GM03348 (cell line): ENCODE results near the gene DRC7.
"Not testable (repeated sequence)": the region's sequence is repeated elsewhere in the genome, so short reads cannot be mapped to it uniquely, and the experiment has no call there.

Experiments
- DNase-seq: peaks from one replicate; pipeline ENCODE4 v3.0.0; 2012; ENCODE audit warnings: low spot score

DRC7 gene

GRCh38 chr16:57735755-57736418, 41.3 kb downstream of the DRC7 start, which contains the start of gene KATNB1:
Gene KATNB1 (plus strand): TSS chr16:57735770. CDS start chr16:57737244, 1,474 bp downstream.
- DNase-seq: no peak

GRCh38 chr16:57736419-57737351, 42.1 kb downstream of the DRC7 start:
- DNase-seq: peak; percentile 82

- DNase-seq: no peak
Observed at GRCh38 chr16:57738844-57739243, 44.2 kb downstream of the DRC7 start.

- no peak for DNase-seq
Observed at GRCh38 chr16:57739756-57740422, 45.3 kb downstream of the DRC7 start.

- DNase-seq: no peak
Observed at GRCh38 chr16:57740423-57741071, 45.9 kb downstream of the DRC7 start.

GRCh38 chr16:57741660-57742191, 47.1 kb downstream of the DRC7 start:
- no peak for DNase-seq

GRCh38 chr16:57742543-57742942, 47.9 kb downstream of the DRC7 start:
- no peak for DNase-seq

GRCh38 chr16:57743458-57743857, 48.9 kb downstream of the DRC7 start:
- no peak for DNase-seq

- no peak for DNase-seq
Observed at GRCh38 chr16:57743886-57744641, 49.5 kb downstream of the DRC7 start.

GRCh38 chr16:57744642-57744903, 50.0 kb downstream of the DRC7 start:
- DNase-seq: no peak

GRCh38 chr16:57745768-57746167, 51.2 kb downstream of the DRC7 start:
- no peak for DNase-seq

- not testable (repeated sequence) for DNase-seq
Observed at GRCh38 chr16:57746316-57746715, 51.7 kb downstream of the DRC7 start.

GRCh38 chr16:57747091-57747490, 52.5 kb downstream of the DRC7 start:
- no peak for DNase-seq

- DNase-seq: no peak
Observed at GRCh38 chr16:57747496-57747895, 52.9 kb downstream of the DRC7 start.

- DNase-seq: no peak
Observed at GRCh38 chr16:57747996-57748395, 53.4 kb downstream of the DRC7 start.

- DNase-seq: no peak
Observed at GRCh38 chr16:57748596-57748995, 54.0 kb downstream of the DRC7 start.

GRCh38 chr16:57749101-57749692, 54.6 kb downstream of the DRC7 start:
- no peak for DNase-seq

GRCh38 chr16:57749856-57750452, 55.3 kb downstream of the DRC7 start:
- no peak for DNase-seq

GRCh38 chr16:57750796-57751538, 56.4 kb downstream of the DRC7 start:
- DNase-seq: no peak
